Effector memory CD8-positive, alpha-beta T cell (primary cell): ENCODE measurements around the gene CORO6.

Experiments used
- ATAC-seq: fragments of 150-1000 bp; cut with Tn5 transposase; replicated peaks from 2 replicates; pipeline ENCODE4 v1.10.0; 2021; ENCODE audit warnings: mild to moderate bottlenecking, moderate library complexity
- DNase-seq, 3 experiments: peaks; one replicate each; pipeline ENCODE4 v3.0.0; 2021
- H3K27ac Mint-ChIP-seq, 2 donors: one replicate each; pipeline ENCODE4 v1.8.0; 2022; ENCODE audit warnings: mild to moderate bottlenecking in 2 of 2, mixed read lengths in 2 of 2, moderate library complexity in 2 of 2
- H3K27me3 Mint-ChIP-seq, 2 donors: one replicate each; pipeline ENCODE4 v1.8.0; 2022; ENCODE audit warnings: mixed read lengths in 2 of 2
- H3K36me3 Mint-ChIP-seq: one replicate; pipeline ENCODE4 v1.8.0; 2022; ENCODE audit warnings: mild to moderate bottlenecking, moderate library complexity, mixed read lengths; ENCODE audit not compliant: insufficient read depth
- H3K4me1 Mint-ChIP-seq, 2 donors: one replicate each; pipeline ENCODE4 v1.8.0; 2022; ENCODE audit warnings: low read depth in 2 of 2, mixed read lengths in 2 of 2
- H3K4me3 Mint-ChIP-seq, 2 donors: one replicate each; pipeline ENCODE4 v1.8.0; 2022; ENCODE audit warnings: mild to moderate bottlenecking in 2 of 2, mixed read lengths in 2 of 2, moderate library complexity in 2 of 2
- H3K9me3 Mint-ChIP-seq, 2 donors: one replicate each; pipeline ENCODE4 v1.8.0; 2022; ENCODE audit warnings: mixed read lengths in 2 of 2

CORO6 gene

GRCh38 chr17:29581583-29582253, 41.0 kb downstream of the CORO6 start:
- DNase-seq (no peak), ATAC-seq (no peak)
- no peaks in the 10 kb centered on the region for H3K9me3 Mint-ChIP-seq
- no peak overlapping the region for H3K27ac Mint-ChIP-seq
- H3K4me1 Mint-ChIP-seq: peaks cover 27 to 28% of the 10 kb centered on the region in 2 donors
- H3K4me3 Mint-ChIP-seq: no peak overlapping the region
- no peaks in the 10 kb centered on the region for H3K27me3 Mint-ChIP-seq
- H3K36me3 Mint-ChIP-seq: peaks cover 23% of the 10 kb centered on the region

- Mint-ChIP-seq H3K4me3 (no peak overlapping the region), H3K27ac (peak overlapping the region; percentile 60 to 79), H3K4me1 (peaks cover 16 to 19% of the 10 kb centered on the region in 2 donors), H3K27me3 (no peaks in the 10 kb centered on the region), H3K36me3 (peaks cover 30% of the 10 kb centered on the region), H3K9me3 (no peaks in the 10 kb centered on the region)
- DNase-seq (peak; percentile 88 to 93 (median 89)), ATAC-seq (peak; percentile 100)
Observed at GRCh38 chr17:29579866-29580771, 42.6 kb downstream of the CORO6 start.

- Mint-ChIP-seq H3K36me3 (peaks cover 42% of the 10 kb centered on the region), H3K4me3 (no peak overlapping the region)
- DNase-seq: no peak
Observed at GRCh38 chr17:29578626-29579485, 43.9 kb downstream of the CORO6 start.

GRCh38 chr17:29577385-29578211, 45.1 kb downstream of the CORO6 start:
- ATAC-seq: no peak
- H3K9me3 Mint-ChIP-seq: no peaks in the 10 kb centered on the region

More at GRCh38 chr17:29578626-29579485, 43.9 kb downstream of the CORO6 start:
- Mint-ChIP-seq H3K4me1 (peaks cover 7 to 12% of the 10 kb centered on the region in 2 donors), H3K27ac (peak overlapping the region; percentile 39 to 87), H3K9me3 (no peaks in the 10 kb centered on the region), H3K27me3 (no peaks in the 10 kb centered on the region)
- no peak for ATAC-seq

GRCh38 chr17:29577001-29577370, 45.7 kb downstream of the CORO6 start:
- peaks cover 46% of the 10 kb centered on the region for H3K36me3 Mint-ChIP-seq
- no peak for ATAC-seq
- no peaks in the 10 kb centered on the region for H3K9me3 Mint-ChIP-seq
- H3K4me1 Mint-ChIP-seq: peaks cover 10 to 12% of the 10 kb centered on the region in 2 donors
- H3K27ac Mint-ChIP-seq: no peak overlapping the region
- DNase-seq: no peak
- H3K4me3 Mint-ChIP-seq: no peak overlapping the region
- no peaks in the 10 kb centered on the region for H3K27me3 Mint-ChIP-seq

More at GRCh38 chr17:29577385-29578211, 45.1 kb downstream of the CORO6 start:
- Mint-ChIP-seq H3K27ac (peak overlapping the region in 1 of 2 donors; percentile 87), H3K4me1 (peaks cover 10 to 12% of the 10 kb centered on the region in 2 donors), H3K36me3 (peaks cover 51% of the 10 kb centered on the region), H3K27me3 (no peaks in the 10 kb centered on the region), H3K4me3 (no peak overlapping the region)
- DNase-seq: no peak

GRCh38 chr17:29576214-29577000, 46.3 kb downstream of the CORO6 start:
- Mint-ChIP-seq H3K27ac (peak overlapping the region in 1 of 2 donors; percentile 29), H3K36me3 (peaks cover 46% of the 10 kb centered on the region), H3K4me3 (no peak overlapping the region), H3K4me1 (peaks cover 10 to 12% of the 10 kb centered on the region in 2 donors), H3K27me3 (no peaks in the 10 kb centered on the region), H3K9me3 (no peaks in the 10 kb centered on the region)
- DNase-seq (no peak), ATAC-seq (no peak)

GRCh38 chr17:29575511-29576213, 47.0 kb downstream of the CORO6 start:
- Mint-ChIP-seq H3K4me3 (no peak overlapping the region), H3K9me3 (no peaks in the 10 kb centered on the region), H3K27ac (peak overlapping the region in 1 of 2 donors; percentile 29), H3K27me3 (no peaks in the 10 kb centered on the region), H3K36me3 (peaks cover 51% of the 10 kb centered on the region), H3K4me1 (peaks cover 13 to 18% of the 10 kb centered on the region in 2 donors)
- DNase-seq (no peak), ATAC-seq (no peak)

GRCh38 chr17:29574732-29575510, 47.8 kb downstream of the CORO6 start:
- Mint-ChIP-seq H3K27me3 (no peaks in the 10 kb centered on the region), H3K4me3 (no peak overlapping the region), H3K9me3 (no peaks in the 10 kb centered on the region), H3K4me1 (peaks cover 9 to 14% of the 10 kb centered on the region in 2 donors), H3K36me3 (peaks cover 49% of the 10 kb centered on the region), H3K27ac (no peak overlapping the region)
- DNase-seq (no peak), ATAC-seq (no peak)

GRCh38 chr17:29573871-29574731, 48.6 kb downstream of the CORO6 start:
- no peaks in the 10 kb centered on the region for H3K27me3 Mint-ChIP-seq
- DNase-seq (no peak), ATAC-seq (no peak)
- H3K36me3 Mint-ChIP-seq: peaks cover 48% of the 10 kb centered on the region
- no peaks in the 10 kb centered on the region for H3K9me3 Mint-ChIP-seq
- H3K27ac Mint-ChIP-seq: peak overlapping the region in 1 of 2 donors; percentile 49
- no peak overlapping the region for H3K4me3 Mint-ChIP-seq
- peaks cover 12 to 16% of the 10 kb centered on the region in 2 donors for H3K4me1 Mint-ChIP-seq

- H3K27me3 Mint-ChIP-seq: no peaks in the 10 kb centered on the region
- no peak for ATAC-seq
- no peaks in the 10 kb centered on the region for H3K9me3 Mint-ChIP-seq
- H3K4me1 Mint-ChIP-seq: peaks cover 14 to 18% of the 10 kb centered on the region in 2 donors
- DNase-seq: no peak
- peak overlapping the region in 1 of 2 donors; percentile 49 for H3K27ac Mint-ChIP-seq
- H3K4me3 Mint-ChIP-seq: no peak overlapping the region
- peaks cover 49% of the 10 kb centered on the region for H3K36me3 Mint-ChIP-seq
Observed at GRCh38 chr17:29573558-29573869, 49.2 kb downstream of the CORO6 start.
